Measurements from ENCODE around the gene MT1H.

GRCh38 chr16:56700195-56700594 is 30.6 kb downstream of the MT1H start:
- TF ChIP-seq CTCF (IDR thresholded peaks at IDR 0.05) (no peak), EZH2 (IDR thresholded peaks at IDR 0.05; ENCODE audit: borderline replicate concordance, insufficient read depth, low read depth, low read length, poor library complexity, severe bottlenecking) (no peak)

Measured in B cell (primary cell).